GM18498 (cell line): ENCODE measurements around the gene TFDP2.
"Not testable (repeated sequence)": the region's sequence is repeated elsewhere in the genome, so short reads cannot be mapped to it uniquely, and the experiment has no call there.

ENCODE experiments used
- ATAC-seq: cut with Tn5 transposase; IDR thresholded peaks from one replicate; pipeline ENCODE4 v1.9.1; 2021; ENCODE audit warnings: mild to moderate bottlenecking, moderate library complexity; ENCODE audit not compliant: unreplicated experiment

Gene TFDP2

DNA sequence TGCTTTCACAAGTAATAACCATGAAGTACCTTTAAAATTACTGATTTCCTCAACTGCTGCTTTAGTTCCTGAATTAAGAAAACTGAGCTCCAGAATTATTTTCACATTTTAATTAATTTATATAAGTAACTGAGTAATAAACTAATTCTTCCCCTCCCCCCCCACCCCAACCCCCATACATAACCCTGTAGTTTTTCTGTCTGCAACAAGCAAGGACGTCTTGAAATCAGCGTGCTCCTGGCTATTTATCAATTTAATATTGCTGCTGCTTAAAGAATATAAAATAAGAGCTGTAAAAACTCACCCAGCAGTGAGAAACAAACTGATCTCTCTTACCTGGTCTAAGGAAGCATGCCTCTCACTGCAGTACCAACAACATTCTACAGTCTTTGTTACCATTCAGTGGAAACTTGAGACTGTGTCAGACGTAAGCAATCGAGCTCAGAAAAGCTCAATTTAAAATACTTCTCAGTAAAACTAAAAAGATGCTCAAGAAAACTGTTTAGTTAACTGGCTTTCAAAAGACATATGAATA is 121.0 kb downstream of the TFDP2 start:
- peak; percentile 58 for ATAC-seq

- ATAC-seq: peak; percentile 63
Measured at GRCh38 chr3:142027735-142028134, 121.6 kb downstream of the TFDP2 start.

DNA sequence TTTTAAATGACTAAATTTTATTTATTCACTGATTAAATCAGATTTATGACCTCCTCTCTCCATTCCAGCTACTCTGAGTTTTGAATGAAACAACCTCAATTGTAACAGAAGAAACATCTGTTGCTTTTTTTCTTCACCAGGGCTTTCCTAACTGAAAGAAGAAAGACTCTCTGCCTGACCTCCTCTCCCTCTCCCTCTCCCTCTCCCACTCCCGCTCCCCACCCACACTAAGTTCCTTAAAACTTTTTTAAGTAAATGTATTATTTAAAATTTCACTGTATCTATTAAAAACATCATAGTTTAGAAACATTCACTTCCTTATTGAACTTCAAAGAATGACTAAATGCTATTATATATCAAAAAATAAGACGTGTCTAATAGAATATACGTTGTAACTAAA is 122.0 kb downstream of the TFDP2 start:
- ATAC-seq: no peak

DNA sequence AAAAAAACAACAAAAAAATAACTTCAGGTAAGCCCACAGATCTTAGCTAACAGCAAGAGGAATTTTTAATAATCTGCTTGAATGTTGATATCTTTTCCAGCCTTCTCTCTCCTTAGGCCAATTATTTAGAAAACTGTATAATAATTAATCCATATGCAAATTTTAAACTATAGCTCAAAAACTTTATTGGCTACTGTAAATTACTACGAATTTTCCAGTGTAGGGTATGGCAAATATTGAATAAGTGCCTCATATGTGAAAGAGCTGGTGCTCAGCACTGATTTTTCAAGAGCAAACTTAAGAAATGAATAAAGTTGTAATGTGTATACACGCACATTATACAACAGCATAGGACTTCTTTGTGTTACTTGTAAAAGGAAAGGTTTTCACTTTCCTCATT is 123.0 kb downstream of the TFDP2 start:
- ATAC-seq: no peak

DNA sequence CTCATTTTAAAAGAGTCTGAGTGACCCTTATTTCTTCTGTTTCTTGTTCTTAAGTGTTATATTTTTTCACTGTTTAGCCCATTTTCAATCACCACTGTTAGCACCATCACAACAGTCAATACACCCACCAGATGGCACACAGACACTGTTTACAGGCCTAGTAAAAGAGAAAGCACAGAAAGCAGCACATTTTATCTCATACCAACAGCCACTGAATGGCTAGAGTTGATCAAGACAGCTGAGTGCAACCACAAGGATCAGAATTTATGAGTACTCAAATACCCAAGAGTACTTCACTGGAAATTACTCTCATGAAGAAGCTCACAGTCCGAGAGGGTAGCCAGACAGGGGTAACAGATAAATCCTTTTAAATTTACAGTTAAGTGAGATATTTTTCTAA is 127.0 kb downstream of the TFDP2 start:
- ATAC-seq: peak; percentile 66

- no peak for ATAC-seq
Measured at GRCh38 chr3:142021127-142021526, 128.2 kb downstream of the TFDP2 start.

DNA sequence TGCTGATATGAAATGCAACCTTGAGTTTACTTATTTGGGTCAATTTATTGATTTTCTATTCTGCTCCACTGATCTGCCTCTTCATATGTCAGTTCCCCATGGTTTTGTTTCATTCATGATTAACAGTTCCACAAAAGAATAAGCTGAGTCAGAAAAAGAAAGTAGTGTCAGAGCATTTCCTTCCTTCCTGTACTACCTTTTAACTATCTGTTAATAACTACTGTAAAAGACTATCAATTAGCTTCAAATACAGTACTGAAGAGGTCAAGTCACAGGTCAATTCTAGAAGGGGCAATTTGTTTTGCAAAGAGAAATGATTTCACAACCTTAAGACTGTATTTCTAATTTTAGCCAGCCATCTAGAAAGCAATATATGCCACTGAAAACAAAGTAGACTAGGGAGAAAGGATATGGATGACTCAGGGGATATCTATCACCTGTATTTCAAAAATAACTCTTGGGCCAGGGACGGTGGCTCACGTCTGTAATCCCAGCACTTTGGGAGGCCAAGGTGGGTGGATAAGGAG is 129.5 kb downstream of the TFDP2 start:
- ATAC-seq: peak; percentile 76

GRCh38 chr3:142013993-142014392 is 135.4 kb downstream of the TFDP2 start:
- ATAC-seq: no peak

DNA sequence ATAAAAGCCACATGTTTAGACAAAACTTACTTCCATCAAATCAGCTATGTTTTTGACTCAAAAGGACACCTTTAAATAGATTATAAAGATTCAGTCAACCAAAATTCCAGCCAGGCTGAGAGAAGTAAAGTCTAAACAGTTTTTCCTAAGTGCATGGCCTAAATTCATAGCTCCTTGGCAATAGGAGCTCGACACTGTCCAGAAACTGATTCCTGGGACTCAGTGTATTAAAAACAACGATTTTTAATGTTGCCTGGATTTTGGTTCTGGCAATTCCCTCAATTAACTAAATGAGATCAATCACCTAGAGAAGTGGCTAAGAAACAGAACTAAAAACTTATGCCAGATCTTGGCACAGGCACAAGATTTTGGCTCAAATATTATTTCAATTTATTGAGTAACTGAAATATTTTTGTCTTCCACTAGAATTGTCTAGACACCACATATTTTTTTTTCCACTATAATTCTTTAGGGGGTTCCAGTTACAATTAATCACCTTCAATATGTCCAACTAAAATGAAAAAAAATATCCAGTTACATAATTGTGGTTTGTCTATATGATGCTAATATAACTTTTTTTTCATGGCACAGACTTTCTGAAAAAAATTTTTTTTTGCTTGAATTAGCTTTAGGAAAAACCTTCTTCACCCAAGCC is 135.9 kb downstream of the TFDP2 start:
- ATAC-seq: no peak

- no peak for ATAC-seq
Measured at GRCh38 chr3:142009029-142009428, 140.3 kb downstream of the TFDP2 start.

- ATAC-seq: no peak
Measured at GRCh38 chr3:142007710-142008399, 141.5 kb downstream of the TFDP2 start.

GRCh38 chr3:142004957-142005356 is 144.4 kb downstream of the TFDP2 start:
- not testable (repeated sequence) for ATAC-seq

- ATAC-seq: no peak
Measured at GRCh38 chr3:142004025-142004424, 145.3 kb downstream of the TFDP2 start.

DNA sequence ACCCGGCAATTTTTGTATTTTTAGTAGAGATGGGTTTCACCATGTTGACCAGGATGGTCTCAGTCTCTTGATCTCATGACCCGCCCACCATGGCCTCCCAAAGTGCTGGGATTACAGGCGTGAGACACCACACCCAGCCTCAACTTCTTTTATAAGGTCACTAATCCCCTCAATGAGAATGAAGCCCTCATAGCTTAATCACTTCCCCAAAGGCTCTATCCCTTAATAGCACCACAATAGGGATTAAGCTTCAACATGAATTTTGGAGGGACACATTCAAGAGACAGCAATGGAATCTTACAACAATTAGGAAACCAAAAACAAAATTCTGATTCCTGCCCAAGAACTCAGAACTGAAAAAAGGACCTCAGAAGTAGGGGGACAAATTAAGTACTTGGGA is 146.1 kb downstream of the TFDP2 start:
- ATAC-seq: no peak

GRCh38 chr3:142000325-142000870 is 148.9 kb downstream of the TFDP2 start:
- ATAC-seq: no peak

GRCh38 chr3:141998669-141999290 is 150.6 kb downstream of the TFDP2 start:
- ATAC-seq: no peak

GRCh38 chr3:141996437-141996836 is 152.9 kb downstream of the TFDP2 start:
- no peak for ATAC-seq

- no peak for ATAC-seq
Measured at GRCh38 chr3:141994856-141995255, 154.5 kb downstream of the TFDP2 start.

DNA sequence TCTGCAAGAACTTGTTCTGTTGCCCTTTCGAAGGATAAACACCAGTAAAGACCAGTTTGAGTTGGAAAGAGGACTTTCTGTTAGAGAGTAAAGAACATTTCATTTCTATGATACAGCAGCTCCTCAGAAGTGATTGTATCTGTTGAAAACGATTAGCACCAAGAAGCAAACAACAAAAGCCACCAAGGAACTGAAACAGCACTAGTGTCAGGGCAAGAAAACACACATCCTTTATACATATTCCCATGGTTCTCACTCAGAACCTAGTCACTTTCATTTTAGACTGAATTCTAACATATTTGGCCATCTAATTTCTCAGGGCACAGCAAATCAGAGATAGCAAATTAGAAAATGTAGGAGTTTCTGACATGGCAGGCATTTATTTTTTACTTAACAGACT is 156.8 kb downstream of the TFDP2 start:
- ATAC-seq: peak; percentile 78

GRCh38 chr3:141986548-141987107 is 162.7 kb downstream of the TFDP2 start:
- no peak for ATAC-seq

DNA sequence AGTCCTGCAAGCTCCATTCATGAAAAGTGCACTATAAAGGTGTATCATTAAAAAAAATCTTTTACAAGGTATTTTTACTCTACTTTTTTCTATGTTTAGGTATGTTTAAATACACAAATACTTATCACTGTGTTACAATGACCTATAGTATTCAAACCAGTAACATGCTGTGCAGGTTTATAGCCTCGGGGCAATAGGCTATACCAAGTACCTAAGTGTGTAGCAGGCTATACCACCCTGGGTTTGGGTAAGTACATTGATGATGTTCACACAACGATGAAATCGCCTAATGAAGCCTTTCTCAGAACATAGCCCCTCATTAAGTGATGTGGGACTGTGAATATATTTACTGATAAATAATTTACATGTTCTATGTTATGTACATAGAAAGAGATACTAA is 168.3 kb downstream of the TFDP2 start:
- ATAC-seq: no peak
